Bronchial epithelial cell (primary cell): ENCODE data around the gene NLGN1. TPM values are rescaled to one million over a fixed set of nuclear protein-coding genes. Genes with fewer than 3 reads are reported as not detected.

ENCODE experiments used
- DNase-seq: peaks from one replicate; pipeline ENCODE4 v3.0.0-alpha.2; 2010; ENCODE audit warnings: low read depth
- FAIRE-seq: peaks from 2 replicates; lab custom pipeline; 2011; peaks lifted over from hg19 to GRCh38; lab: Jason Lieb, UNC
- H3K27me3 ChIP-seq: 2 replicates; pipeline ENCODE4 v1.5.1; 2011; ENCODE audit warnings: low read length; ENCODE audit not compliant: control insufficient read depth, insufficient read depth
- H3K36me3 ChIP-seq: 2 replicates; pipeline ENCODE4 v1.5.1; 2011; ENCODE audit warnings: low read length; ENCODE audit not compliant: control insufficient read depth, insufficient read depth
- H3K4me3 ChIP-seq: 2 replicates; pipeline ENCODE4 v1.5.1; 2011; ENCODE audit warnings: mild to moderate bottlenecking, low read depth, low read length, control low read depth
- total RNA-seq: library from RNA; depleted of rRNA; stranded (reverse); fragments of >200 nt; gene quantifications from 2 replicates; pipeline ENCODE4 v1.2.1, GENCODE V29; 2014
- TF ChIP-seq, protein P1 (sequence below): IDR thresholded peaks from 2 replicates; pipeline ENCODE4 v1.5.1; 2011; ENCODE audit warnings: mild to moderate bottlenecking, moderate library complexity, low read length, control low read depth, inconsistent platforms; ENCODE audit not compliant: insufficient read depth, severe bottlenecking

The NLGN1 gene
- total RNA-seq, 1 donor from 2014 or later, result under 0.01 TPM

- Histone ChIP-seq H3K36me3 (no peaks in the 10 kb centered on the region), H3K4me3 (no peak overlapping the region), H3K27me3 (no peaks in the 10 kb centered on the region)
- FAIRE-seq (no peak), DNase-seq (no peak)
- TF ChIP-seq, protein P1, sequence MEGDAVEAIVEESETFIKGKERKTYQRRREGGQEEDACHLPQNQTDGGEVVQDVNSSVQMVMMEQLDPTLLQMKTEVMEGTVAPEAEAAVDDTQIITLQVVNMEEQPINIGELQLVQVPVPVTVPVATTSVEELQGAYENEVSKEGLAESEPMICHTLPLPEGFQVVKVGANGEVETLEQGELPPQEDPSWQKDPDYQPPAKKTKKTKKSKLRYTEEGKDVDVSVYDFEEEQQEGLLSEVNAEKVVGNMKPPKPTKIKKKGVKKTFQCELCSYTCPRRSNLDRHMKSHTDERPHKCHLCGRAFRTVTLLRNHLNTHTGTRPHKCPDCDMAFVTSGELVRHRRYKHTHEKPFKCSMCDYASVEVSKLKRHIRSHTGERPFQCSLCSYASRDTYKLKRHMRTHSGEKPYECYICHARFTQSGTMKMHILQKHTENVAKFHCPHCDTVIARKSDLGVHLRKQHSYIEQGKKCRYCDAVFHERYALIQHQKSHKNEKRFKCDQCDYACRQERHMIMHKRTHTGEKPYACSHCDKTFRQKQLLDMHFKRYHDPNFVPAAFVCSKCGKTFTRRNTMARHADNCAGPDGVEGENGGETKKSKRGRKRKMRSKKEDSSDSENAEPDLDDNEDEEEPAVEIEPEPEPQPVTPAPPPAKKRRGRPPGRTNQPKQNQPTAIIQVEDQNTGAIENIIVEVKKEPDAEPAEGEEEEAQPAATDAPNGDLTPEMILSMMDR, result no peak
Measured at GRCh38 chr3:173939331-173939730, 541.8 kb downstream of the NLGN1 start.

DNA sequence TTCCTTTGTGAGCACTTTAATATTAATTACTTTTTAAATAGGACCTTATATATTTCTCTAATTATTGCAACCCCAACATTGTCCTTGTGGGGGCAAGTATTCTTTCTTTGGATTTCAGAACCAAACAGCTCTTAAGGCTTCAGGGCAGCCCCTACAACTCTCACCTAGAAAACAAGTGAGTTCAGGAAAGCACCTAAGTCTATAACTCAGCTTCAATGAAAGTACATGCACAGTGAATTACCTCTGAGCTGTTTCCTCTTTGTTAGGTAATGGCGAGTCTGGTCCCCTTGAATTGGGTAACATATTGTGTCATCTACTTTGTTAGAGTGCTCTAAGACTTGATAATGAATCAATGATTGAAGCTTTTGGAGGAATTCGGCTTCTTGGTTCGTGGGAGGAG lies 545.7 kb downstream of the NLGN1 start:
- Histone ChIP-seq H3K27me3 (no peaks in the 10 kb centered on the region), H3K4me3 (no peak overlapping the region), H3K36me3 (no peaks in the 10 kb centered on the region)
- TF ChIP-seq, protein P1, result no peak
- no peak for DNase-seq
- FAIRE-seq, result no peak

DNA sequence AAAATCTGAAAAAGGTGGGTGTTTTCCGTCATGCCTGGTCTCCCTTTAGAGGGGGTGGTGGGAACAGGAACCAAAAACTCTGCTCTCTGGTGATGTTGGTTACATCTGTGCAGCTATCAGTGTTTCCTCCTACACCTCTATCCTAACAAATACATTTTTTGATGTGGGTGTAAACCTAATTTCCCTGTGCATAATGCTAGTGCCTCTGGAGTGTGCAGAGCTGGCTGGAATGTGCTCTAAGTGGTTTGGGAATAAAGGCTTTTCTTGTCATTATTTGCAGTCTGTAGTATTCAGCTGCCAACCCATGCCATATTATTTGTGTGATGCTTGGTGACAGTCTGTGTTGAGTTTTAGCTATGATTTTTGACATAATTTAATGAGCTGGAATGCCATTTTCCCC lies 547.6 kb downstream of the NLGN1 start:
- DNase-seq, result no peak
- Histone ChIP-seq H3K4me3 (no peak overlapping the region), H3K27me3 (no peaks in the 10 kb centered on the region), H3K36me3 (no peaks in the 10 kb centered on the region)
- TF ChIP-seq, protein P1, result no peak
- FAIRE-seq, result no peak

GRCh38 chr3:173945806-173946205 lies 548.3 kb downstream of the NLGN1 start:
- no peak overlapping the region for H3K4me3 ChIP-seq
- no peaks in the 10 kb centered on the region for H3K36me3 ChIP-seq
- TF ChIP-seq, protein P1, result no peak
- FAIRE-seq (no peak), DNase-seq (no peak)
- no peaks in the 10 kb centered on the region for H3K27me3 ChIP-seq

DNA sequence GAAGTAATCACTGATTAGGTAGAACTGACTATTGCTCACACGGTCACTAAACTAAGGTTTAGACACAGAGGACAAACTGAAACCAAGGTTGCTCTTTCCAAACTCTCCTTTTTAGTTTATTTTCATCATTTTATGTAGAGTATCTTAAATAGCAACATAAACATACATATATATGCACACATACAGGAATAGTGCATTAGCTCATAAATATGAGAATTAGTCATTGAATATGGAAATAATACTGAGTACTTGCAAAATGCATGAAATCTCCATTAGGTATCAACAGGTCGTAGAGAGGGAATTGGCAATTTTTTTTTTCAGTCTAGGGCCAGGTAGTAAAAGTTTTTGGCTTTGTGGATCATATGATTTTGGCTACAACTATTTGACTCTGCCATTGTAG lies 557.1 kb downstream of the NLGN1 start:
- DNase-seq, result no peak
- H3K36me3 ChIP-seq, result no peaks in the 10 kb centered on the region
- H3K4me3 ChIP-seq, result no peak overlapping the region
- H3K27me3 ChIP-seq, result no peaks in the 10 kb centered on the region
- FAIRE-seq, result no peak
- TF ChIP-seq, protein P1, result no peak

DNA sequence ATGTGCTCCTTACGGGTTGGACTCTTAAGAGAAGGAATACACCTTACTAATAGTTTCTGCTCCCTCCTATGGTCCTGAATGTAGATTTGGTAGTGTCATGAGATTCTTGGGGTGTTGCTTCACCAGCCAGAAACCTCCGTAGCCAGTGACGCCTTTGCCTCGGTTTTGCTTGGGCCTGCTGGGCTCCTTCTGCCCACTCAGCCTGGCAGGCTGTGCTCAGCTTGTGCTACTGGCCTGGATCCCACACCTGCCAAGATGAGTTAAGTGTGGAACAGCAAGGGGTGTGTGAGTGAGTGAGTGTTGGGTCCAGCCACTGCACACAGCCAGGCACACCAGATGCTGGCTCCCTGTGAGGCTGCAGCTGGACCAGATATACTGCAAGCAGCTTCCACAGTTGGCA lies 560.1 kb downstream of the NLGN1 start:
- no peak overlapping the region for H3K4me3 ChIP-seq
- DNase-seq (no peak), FAIRE-seq (no peak)
- H3K27me3 ChIP-seq, result no peaks in the 10 kb centered on the region
- TF ChIP-seq, protein P1, result no peak
- H3K36me3 ChIP-seq, result no peaks in the 10 kb centered on the region
